Measurements from ENCODE around the gene SEC23IP.

Gene SEC23IP

DNA sequence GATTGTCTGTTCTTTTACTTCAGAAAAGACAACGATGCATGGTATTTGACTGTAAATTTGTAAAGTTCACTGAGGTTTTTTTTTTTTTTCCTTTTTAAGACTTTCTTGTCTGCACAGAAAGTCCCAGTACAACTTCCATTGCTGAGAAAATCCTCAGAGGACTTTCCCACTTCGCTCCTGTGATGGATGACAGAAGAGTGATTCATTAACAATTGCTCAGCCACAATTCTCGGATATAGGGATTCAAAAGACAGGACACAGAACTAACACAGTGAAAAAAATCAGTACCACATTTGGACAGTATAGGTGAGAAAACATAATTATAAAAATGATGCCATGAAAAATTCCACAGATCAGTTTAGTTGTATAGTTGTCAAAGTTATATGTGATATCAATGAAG lies 48.0 kb downstream of the SEC23IP start:
- no peak for DNase-seq (ENCODE audit: low read depth)

DNA sequence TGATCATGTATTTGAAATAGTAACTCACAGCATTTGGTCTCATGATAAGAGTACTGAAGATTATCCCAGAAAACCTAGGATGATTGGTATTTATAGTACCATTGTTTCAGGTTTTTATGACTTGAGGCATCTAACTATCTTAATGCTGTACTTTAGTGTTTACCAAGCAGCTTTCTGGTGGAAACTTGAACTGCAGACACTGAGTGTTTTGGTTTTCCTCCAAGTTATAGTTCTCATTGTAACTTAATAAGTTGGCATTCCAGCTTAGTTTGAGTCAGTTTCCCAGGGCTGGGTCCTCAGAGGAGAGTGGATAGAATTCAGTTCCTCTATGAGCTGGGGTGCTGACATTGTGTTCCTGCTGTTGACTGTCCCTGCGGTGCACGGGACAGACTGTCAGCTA lies 50.4 kb downstream of the SEC23IP start:
- no peak for DNase-seq (ENCODE audit: low read depth)

GRCh38 chr10:119945805-119946204 lies 53.3 kb downstream of the SEC23IP start:
- no peak for DNase-seq (ENCODE audit: low read depth)

DNA sequence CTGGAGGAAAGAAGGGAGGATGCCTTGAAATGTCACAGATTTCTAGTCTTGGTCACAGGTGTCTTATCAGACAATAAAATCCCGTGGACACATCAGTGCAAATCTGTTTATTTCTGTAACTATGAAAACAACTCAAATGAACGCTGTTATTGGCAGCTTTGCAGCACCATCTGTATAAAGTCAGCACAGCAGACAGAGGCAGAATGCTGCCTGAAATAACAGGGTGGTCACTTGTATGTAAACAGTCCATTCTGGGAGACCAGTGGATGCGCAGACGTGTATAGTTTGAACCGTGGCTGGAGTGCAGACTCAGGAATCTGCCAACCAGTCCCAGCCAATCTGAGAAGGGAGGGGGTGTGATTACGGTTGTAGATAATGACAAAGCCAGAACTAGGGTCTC lies 54.8 kb downstream of the SEC23IP start:
- no peak for DNase-seq (ENCODE audit: low read depth)

DNA sequence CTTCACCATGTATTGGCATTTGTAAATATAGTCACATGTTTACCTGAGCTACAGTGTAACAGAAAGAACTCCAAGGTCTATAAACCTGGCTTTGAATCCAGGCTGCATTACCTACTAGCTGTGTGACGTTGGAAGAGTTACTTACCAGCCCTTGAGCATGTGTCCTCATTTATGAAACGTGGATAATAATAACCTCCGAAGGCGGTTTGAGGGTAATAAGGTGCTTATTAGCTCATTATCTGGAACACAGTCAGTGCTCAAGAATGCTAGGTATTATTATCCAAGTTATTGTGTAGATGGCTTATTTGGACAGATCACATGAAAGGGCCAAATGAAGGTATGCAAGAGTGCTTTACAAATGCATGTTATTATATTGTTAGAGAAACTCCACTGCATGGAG lies 64.9 kb downstream of the SEC23IP start:
- no peak for DNase-seq (ENCODE audit: low read depth)

- no peak for DNase-seq (ENCODE audit: low read depth)
Measured at GRCh38 chr10:119962837-119963236, 70.3 kb downstream of the SEC23IP start.

GRCh38 chr10:119967066-119967465 lies 74.5 kb downstream of the SEC23IP start:
- DNase-seq (ENCODE audit: low read depth) = no peak

- no peak for DNase-seq (ENCODE audit: low read depth)
Measured at GRCh38 chr10:119969609-119970008, 77.1 kb downstream of the SEC23IP start.

DNA sequence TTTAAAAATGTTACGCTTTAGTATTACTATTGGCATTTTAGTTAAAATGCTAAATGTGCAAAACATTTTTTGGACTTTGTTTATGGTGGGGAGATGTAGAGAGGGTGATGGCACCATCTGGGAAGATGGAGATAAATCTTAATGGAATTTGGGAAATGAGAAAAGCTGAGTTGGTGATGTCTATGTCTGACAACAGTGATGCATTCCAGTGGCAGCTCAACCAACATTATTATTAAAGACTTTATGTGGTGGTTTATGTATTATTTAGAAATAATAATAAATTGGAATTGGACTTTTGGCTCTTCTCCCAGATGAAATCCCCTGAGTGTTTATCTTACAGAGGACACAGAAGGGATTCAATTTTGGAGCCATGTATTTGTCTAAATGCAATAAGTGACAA lies 77.6 kb downstream of the SEC23IP start:
- no peak for DNase-seq (ENCODE audit: low read depth)

DNA sequence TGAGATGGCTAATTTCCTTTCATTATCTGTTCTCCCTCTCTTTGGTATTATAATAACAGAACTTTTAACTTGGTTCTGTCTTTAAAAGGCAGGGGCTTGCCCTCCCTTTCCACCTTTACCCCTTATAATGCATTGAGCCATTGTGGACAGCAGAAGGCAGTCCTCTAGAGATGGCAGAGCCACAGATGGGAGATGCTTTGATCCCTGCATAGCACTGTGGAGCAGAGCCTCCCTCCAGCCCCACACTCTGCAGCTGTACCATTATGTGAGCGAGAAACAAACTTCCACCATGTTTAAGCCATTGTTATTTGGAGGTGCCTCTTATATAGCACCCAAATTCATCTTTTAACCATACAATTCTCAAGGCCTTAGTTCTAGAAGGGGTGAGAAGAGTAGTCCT lies 78.4 kb downstream of the SEC23IP start:
- no peak for DNase-seq (ENCODE audit: low read depth)

DNA sequence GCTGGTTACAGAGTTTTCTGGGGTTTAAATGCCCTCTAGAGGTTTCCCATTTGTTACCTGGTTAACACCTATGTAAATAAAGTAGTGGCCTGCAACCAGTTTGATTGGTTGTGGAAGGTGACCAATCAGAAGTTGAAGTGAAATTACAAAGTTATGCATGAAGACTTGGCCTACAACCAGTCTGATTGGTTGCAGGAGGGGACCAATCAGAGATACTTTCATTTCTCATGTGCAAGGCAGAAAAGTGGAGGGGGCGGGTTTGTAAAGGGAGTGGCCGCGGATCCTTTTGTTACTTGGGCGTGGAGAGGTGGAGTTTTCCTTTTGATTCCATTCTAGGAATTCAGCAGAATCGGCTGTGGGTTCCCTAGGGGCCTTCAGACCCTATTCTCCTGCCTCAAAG lies 80.8 kb downstream of the SEC23IP start:
- DNase-seq (ENCODE audit: low read depth) = no peak

DNA sequence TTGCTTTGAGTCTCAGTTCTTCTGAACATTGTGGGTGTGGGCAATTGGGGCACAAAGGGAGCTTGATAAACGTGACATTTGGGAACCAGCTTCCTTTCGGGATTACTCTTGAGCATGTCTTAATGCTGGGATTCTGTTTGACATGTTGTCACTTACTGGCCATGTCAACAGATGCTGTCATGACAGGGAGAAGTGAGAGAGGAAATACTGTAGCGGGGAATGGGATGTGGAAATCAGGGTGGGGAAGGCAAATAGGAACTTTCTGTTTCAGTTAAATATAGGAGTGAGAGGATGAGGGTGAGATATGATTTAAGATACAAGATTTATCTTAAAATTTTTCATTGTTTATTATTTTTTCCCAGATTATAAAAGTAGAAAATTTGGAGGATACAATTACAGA lies 83.9 kb downstream of the SEC23IP start:
- no peak for DNase-seq (ENCODE audit: low read depth)

DNA sequence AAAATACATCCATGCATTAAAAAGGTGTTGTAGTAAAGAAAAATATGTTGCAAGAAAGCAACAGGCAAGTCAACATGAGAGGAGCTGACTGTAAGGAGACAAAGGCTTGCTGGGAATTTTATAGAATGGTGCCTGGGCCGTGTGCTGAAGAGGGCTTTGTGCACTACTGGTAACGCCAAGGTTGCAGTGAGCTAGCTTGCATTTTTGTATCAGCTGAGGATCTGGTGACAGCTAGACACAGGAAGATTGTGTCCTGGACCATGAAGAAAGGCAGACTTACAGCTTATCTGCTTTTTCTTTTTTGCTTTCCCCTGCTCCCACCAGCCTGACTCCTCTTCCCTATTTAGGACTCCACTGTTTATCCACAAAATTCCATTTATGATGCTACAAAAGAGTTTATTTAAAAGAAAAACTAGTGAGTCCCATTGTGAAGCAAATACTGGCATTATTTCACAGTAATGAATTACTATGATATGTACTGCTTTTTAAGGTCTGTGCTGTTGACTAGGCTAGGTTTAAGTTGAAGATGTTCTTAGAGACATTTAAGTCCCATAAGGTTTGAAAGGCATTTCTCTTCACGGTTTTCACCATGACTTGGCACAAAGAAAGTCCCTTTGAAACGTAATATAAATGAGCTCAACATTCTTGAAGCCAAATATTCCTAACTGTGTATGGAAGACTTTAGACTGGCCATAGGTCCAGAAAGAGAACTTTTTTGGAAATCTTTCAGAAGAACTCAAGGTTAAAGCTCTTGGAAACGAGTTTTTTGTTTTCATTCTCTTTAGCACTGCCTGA lies 88.6 kb downstream of the SEC23IP start:
- DNase-seq (ENCODE audit: low read depth) = no peak

DNA sequence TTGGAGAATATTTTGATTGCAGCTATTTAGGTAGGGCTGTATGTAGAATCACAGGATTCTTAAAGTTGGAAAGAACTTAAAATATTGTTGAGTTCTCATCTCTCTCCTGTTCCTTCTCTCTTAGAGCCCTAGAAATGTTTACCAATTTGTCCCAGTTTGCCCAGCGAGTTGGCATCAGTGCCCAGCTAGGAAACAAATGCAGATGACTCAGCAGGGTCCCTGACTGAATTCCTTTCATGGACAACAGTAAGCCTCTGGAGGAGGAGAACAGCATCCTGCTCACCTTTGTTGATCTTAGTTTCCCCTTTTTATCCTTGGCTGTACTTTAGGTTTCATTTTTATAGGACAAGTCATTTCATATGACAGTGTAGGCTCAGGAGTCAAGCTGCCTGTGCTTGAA lies 89.3 kb downstream of the SEC23IP start:
- no peak for DNase-seq (ENCODE audit: low read depth)

GRCh38 chr10:119988333-119988732 lies 95.8 kb downstream of the SEC23IP start:
- no peak for DNase-seq (ENCODE audit: low read depth)

DNA sequence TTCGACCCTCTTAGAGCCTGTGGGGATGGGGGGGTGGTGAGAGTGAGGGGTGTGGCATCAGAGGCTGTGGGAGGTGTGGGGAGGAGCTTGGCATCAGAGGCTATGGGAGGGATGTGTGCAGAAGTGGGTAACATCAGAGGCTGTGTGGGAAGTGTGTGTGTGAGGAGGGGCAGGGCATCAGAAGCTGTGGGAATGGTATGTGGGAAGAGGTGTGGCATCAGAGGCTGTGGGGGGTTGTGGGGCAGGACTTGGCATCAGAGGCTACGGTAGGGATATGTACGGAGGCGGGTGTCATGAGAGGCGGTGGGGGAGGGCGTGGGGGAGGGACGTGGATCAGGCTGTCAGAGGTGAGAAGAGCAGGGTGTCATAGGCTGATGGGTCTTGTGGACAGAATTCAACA lies 97.4 kb downstream of the SEC23IP start:
- no peak for DNase-seq (ENCODE audit: low read depth)

DNA sequence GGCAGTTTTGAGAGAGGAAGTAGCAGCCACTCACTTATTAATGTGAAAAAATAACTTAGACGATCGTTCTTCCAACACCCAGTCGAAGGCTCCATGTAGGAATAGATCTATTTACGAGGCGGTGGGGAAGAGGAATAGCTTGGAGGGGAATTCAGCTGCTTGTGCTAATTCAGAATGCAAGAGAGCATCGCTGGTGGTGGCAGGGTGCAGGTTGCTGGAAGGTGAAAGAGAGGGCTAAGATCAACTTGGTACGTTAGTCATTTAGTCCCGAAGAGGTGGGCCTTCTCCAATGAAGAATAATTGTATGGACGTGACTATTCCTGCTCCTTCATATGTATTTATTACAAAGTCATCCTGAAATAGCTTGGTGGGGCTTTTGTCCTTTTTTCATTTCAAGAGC lies 98.5 kb downstream of the SEC23IP start:
- no peak for DNase-seq (ENCODE audit: low read depth)

DNA sequence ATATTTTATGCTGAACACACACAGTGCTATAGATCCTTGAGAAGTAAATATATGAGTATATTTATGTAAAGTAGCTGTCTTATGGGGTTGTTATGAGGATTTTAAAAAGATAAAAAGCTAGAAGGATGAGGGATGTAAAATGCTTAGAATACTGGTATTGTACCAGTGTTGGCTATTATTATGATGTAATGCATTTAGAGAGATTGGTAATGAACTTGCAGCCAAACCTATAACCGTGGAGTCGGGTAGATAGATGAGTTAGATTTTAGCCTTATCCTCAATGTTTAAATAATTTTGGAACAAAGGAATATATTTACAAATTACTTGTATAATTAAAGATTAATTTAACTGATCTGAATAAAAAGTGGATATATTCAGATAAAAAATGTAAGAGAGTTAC lies 99.3 kb downstream of the SEC23IP start:
- DNase-seq (ENCODE audit: low read depth) = no peak

Measured in stimulated activated CD4-positive, alpha-beta T cell treated with anti-CD3 and anti-CD28 coated beads, Interleukin-2, amount 100 ng/mL, for 4 hours (primary cell).